Breast epithelium (tissue), 3 donors: Measurements from ENCODE around the gene CAPN9.

Source experiments
- POLR2A ChIP-seq: fragments of 450-650 bp; IDR thresholded peaks from one replicate; pipeline ENCODE4 v1.6.1; 2016; ENCODE audit warnings: antibody characterized with exemption, mild to moderate bottlenecking, moderate library complexity
- POLR2AphosphoS5 ChIP-seq, 3 donors: sonication (generic); formaldehyde crosslinking; IDR thresholded peaks; one replicate each; pipeline ENCODE4 v1.6.1; 2017; ENCODE audit warnings: antibody characterized with exemption in 3 of 3
- TF ChIP-seq, protein P1 (sequence below), 3 donors: fragments of 450-650 bp; IDR thresholded peaks; one replicate each; pipeline ENCODE4 v1.5.1; 2016 to 2017; ENCODE audit warnings: antibody characterized with exemption in 3 of 3, mild to moderate bottlenecking in 3 of 3, moderate library complexity in 3 of 3

DNA sequence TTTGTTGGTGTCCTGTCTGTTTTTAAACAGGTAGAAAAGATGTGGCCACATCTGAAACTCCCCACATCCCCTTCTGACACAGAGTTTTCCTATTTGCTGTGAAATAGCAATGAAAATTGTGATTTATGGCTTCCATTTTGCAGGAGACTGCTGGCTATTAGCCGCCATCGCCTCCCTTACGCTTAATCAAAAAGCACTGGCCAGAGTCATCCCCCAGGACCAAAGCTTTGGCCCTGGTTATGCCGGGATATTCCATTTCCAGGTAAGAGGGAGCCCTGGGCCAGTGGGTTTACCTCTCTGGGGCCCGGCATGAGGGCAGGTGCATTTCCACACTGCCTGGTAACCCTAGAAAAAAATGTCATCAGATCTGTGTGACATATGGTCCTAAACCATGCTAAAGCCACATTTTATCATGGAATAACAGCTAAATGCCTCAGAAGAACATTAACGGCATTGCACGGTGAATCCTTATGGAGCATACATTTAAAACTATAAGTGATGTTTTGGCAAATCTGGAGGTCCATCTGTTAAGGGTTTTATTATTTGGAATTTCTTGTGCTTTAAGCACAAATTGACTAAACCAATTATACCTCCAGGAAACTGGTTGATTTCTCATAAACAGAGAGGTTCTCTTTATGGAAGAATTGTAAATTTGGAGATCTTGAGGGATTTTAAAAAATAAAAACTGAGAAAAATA lies 12.3 kb downstream of the CAPN9 start:
- TF ChIP-seq, protein P1, sequence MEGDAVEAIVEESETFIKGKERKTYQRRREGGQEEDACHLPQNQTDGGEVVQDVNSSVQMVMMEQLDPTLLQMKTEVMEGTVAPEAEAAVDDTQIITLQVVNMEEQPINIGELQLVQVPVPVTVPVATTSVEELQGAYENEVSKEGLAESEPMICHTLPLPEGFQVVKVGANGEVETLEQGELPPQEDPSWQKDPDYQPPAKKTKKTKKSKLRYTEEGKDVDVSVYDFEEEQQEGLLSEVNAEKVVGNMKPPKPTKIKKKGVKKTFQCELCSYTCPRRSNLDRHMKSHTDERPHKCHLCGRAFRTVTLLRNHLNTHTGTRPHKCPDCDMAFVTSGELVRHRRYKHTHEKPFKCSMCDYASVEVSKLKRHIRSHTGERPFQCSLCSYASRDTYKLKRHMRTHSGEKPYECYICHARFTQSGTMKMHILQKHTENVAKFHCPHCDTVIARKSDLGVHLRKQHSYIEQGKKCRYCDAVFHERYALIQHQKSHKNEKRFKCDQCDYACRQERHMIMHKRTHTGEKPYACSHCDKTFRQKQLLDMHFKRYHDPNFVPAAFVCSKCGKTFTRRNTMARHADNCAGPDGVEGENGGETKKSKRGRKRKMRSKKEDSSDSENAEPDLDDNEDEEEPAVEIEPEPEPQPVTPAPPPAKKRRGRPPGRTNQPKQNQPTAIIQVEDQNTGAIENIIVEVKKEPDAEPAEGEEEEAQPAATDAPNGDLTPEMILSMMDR (IDR thresholded peaks at IDR 0.05), result no peak
- TF ChIP-seq POLR2A, result no peak
- no peak for TF ChIP-seq POLR2AphosphoS5 (IDR thresholded peaks at IDR 0.05)
